ENCODE measurements around the gene LCA5.

DNA sequence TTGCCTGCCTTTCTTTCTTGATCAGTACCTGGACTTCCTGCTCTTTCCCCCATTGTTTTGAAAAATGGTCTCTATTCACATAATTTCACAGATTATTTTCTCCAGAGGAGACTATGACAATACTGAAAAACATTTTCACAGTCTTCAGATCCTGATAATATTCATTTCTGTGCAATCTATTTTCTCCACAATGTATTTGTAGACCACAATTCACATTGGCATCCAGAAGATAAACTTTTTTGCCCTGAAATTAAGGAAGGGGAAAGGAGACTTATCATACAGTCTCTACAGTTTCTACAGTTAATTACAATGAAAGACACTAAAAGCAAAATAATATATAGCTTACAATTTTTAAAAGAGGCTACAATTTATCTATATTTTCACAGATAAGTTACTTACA is 18.4 kb downstream of the LCA5 start:
- no peak for TF ChIP-seq EZH2 (optimal IDR thresholded peaks at IDR 0.05; ENCODE audit: low read depth, low read length)
- TF ChIP-seq, protein P1, sequence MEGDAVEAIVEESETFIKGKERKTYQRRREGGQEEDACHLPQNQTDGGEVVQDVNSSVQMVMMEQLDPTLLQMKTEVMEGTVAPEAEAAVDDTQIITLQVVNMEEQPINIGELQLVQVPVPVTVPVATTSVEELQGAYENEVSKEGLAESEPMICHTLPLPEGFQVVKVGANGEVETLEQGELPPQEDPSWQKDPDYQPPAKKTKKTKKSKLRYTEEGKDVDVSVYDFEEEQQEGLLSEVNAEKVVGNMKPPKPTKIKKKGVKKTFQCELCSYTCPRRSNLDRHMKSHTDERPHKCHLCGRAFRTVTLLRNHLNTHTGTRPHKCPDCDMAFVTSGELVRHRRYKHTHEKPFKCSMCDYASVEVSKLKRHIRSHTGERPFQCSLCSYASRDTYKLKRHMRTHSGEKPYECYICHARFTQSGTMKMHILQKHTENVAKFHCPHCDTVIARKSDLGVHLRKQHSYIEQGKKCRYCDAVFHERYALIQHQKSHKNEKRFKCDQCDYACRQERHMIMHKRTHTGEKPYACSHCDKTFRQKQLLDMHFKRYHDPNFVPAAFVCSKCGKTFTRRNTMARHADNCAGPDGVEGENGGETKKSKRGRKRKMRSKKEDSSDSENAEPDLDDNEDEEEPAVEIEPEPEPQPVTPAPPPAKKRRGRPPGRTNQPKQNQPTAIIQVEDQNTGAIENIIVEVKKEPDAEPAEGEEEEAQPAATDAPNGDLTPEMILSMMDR (IDR thresholded peaks at IDR 0.05; ENCODE audit: low read length) = no peak

All from MM.1S (cell line).